ENCODE results near the gene DUSP10. TPM values are rescaled to one million over a fixed set of nuclear protein-coding genes. Genes with fewer than 3 reads are reported as not detected.

DUSP10 gene
- total RNA-seq, 1 donor from 2014 or later, result 3.2 TPM

GRCh38 chr1:221758455-221758854, 16.6 kb upstream of the DUSP10 start:
- TF ChIP-seq CTCF (IDR thresholded peaks at IDR 0.05), result no peak
- H3K4me1 Mint-ChIP-seq (ENCODE audit: unreplicated experiment), result peaks cover 12% of the 10 kb centered on the region
- H3K36me3 Mint-ChIP-seq (ENCODE audit: unreplicated experiment), result no peaks in the 10 kb centered on the region
- DNase-seq (ENCODE audit: extremely low spot score, unreplicated experiment), result no peak
- no peak overlapping the region for H3K4me3 Mint-ChIP-seq (ENCODE audit: unreplicated experiment)
- H3K9me3 Mint-ChIP-seq (ENCODE audit: unreplicated experiment), result no peaks in the 10 kb centered on the region
- H3K27me3 Mint-ChIP-seq (ENCODE audit: unreplicated experiment), result no peaks in the 10 kb centered on the region
- no peak overlapping the region for H3K27ac Mint-ChIP-seq (ENCODE audit: unreplicated experiment)

GRCh38 chr1:221756830-221757551, 15.1 kb upstream of the DUSP10 start:
- Mint-ChIP-seq H3K4me3 (ENCODE audit: unreplicated experiment) (no peak overlapping the region), H3K4me1 (ENCODE audit: unreplicated experiment) (peaks cover 12% of the 10 kb centered on the region), H3K27ac (ENCODE audit: unreplicated experiment) (no peak overlapping the region), H3K9me3 (ENCODE audit: unreplicated experiment) (no peaks in the 10 kb centered on the region), H3K27me3 (ENCODE audit: unreplicated experiment) (peaks cover 2% of the 10 kb centered on the region), H3K36me3 (ENCODE audit: unreplicated experiment) (no peaks in the 10 kb centered on the region)
- no peak for DNase-seq (ENCODE audit: extremely low spot score, unreplicated experiment)
- TF ChIP-seq CTCF (IDR thresholded peaks at IDR 0.05), result no peak

GRCh38 chr1:221753828-221754188, 11.9 kb upstream of the DUSP10 start:
- TF ChIP-seq CTCF (IDR thresholded peaks at IDR 0.05), result no peak
- no peaks in the 10 kb centered on the region for H3K9me3 Mint-ChIP-seq (ENCODE audit: unreplicated experiment)
- no peak overlapping the region for H3K27ac Mint-ChIP-seq (ENCODE audit: unreplicated experiment)
- H3K4me3 Mint-ChIP-seq (ENCODE audit: unreplicated experiment), result no peak overlapping the region
- no peaks in the 10 kb centered on the region for H3K36me3 Mint-ChIP-seq (ENCODE audit: unreplicated experiment)
- DNase-seq (ENCODE audit: extremely low spot score, unreplicated experiment), result no peak
- peaks cover 2% of the 10 kb centered on the region for H3K27me3 Mint-ChIP-seq (ENCODE audit: unreplicated experiment)
- peaks cover 3% of the 10 kb centered on the region for H3K4me1 Mint-ChIP-seq (ENCODE audit: unreplicated experiment)

- Mint-ChIP-seq H3K4me1 (ENCODE audit: unreplicated experiment) (peaks cover 2% of the 10 kb centered on the region), H3K27ac (ENCODE audit: unreplicated experiment) (no peak overlapping the region), H3K4me3 (ENCODE audit: unreplicated experiment) (no peak overlapping the region), H3K27me3 (ENCODE audit: unreplicated experiment) (peaks cover 2% of the 10 kb centered on the region), H3K36me3 (ENCODE audit: unreplicated experiment) (no peaks in the 10 kb centered on the region), H3K9me3 (ENCODE audit: unreplicated experiment) (no peaks in the 10 kb centered on the region)
- DNase-seq (ENCODE audit: extremely low spot score, unreplicated experiment), result no peak
- no peak for TF ChIP-seq CTCF (IDR thresholded peaks at IDR 0.05)
Measured at GRCh38 chr1:221751226-221751887, 9.5 kb upstream of the DUSP10 start.

GRCh38 chr1:221748981-221749380, 7.1 kb upstream of the DUSP10 start:
- Mint-ChIP-seq H3K27ac (ENCODE audit: unreplicated experiment) (no peak overlapping the region), H3K4me3 (ENCODE audit: unreplicated experiment) (no peak overlapping the region), H3K4me1 (ENCODE audit: unreplicated experiment) (no peaks in the 10 kb centered on the region), H3K36me3 (ENCODE audit: unreplicated experiment) (no peaks in the 10 kb centered on the region), H3K27me3 (ENCODE audit: unreplicated experiment) (peaks cover 2% of the 10 kb centered on the region), H3K9me3 (ENCODE audit: unreplicated experiment) (no peaks in the 10 kb centered on the region)
- no peak for DNase-seq (ENCODE audit: extremely low spot score, unreplicated experiment)
- no peak for TF ChIP-seq CTCF (IDR thresholded peaks at IDR 0.05)

Data from osteocyte (in vitro differentiated cells).